K562 (cell line): ENCODE measurements around the gene ST7. TPM values are rescaled to one million over a fixed set of nuclear protein-coding genes. Genes with fewer than 3 reads are reported as not detected.

Experiments
- DEAF1 ChIP-seq: fragments of 450-650 bp; formaldehyde crosslinking; IDR thresholded peaks from 2 replicates; pipeline ENCODE4 v1.4.0; 2020; ENCODE audit warnings: mild to moderate bottlenecking, moderate library complexity
- EP400 ChIP-seq: fragments of 450-650 bp; IDR thresholded peaks from 2 replicates; pipeline ENCODE4 v1.6.1; 2017; ENCODE audit warnings: antibody characterized with exemption, mild to moderate bottlenecking, moderate library complexity
- FOXK1 ChIP-seq: sonication (generic); formaldehyde crosslinking; IDR thresholded peaks from 2 replicates; pipeline ENCODE4 v1.8.0; 2022; ENCODE audit warnings: missing genetic modification reagents, mild to moderate bottlenecking, borderline replicate concordance
- GMEB1 ChIP-seq: fragments of 250-450 bp; sonication (Bioruptor Pico); IDR thresholded peaks from 2 replicates; pipeline ENCODE4 v1.4.0; 2020; ENCODE audit warnings: mild to moderate bottlenecking
- KHSRP ChIP-seq: fragments of 450-650 bp; IDR thresholded peaks from 2 replicates; pipeline ENCODE4 v1.6.1; 2017
- PATZ1 ChIP-seq: fragments of 250-450 bp; sonication (Bioruptor Pico); IDR thresholded peaks from 2 replicates; pipeline ENCODE4 v1.5.0; 2020; ENCODE audit warnings: mild to moderate bottlenecking, borderline replicate concordance
- SFPQ ChIP-seq: fragments of 200-400 bp; formaldehyde crosslinking; IDR thresholded peaks from 2 replicates; pipeline ENCODE4 v1.6.1; 2017; ENCODE audit warnings: mild to moderate bottlenecking, low read depth, low read length, moderate library complexity
- TRIM28 ChIP-seq: fragments of 450-650 bp; IDR thresholded peaks from 2 replicates; pipeline ENCODE4 v1.6.1; 2017
- polyA plus RNA-seq, 8 experiments: library from polyadenylated mRNA; depleted of rRNA in 4 of 8; stranded (reverse) in 5 of 8; unstranded in 3 of 8; fragments of >200 nt; fragmentation: Nextera tagmentation in 2 of 8; fragmentation: Illumina TruSeq in 1 of 8; extraction: Ambion mirVana in 2 of 8; extraction: Trizol in 1 of 8; gene quantifications; 2 replicates each; pipeline versions ENCODE4 v1.2.1 to v1.2.3, GENCODE V29; 2011 to 2014; ENCODE audit warnings: inconsistent platforms in 1 of 8, missing spikeins in 1 of 8
- total RNA-seq, 7 experiments: library from RNA; depleted of rRNA in 6 of 7; stranded (reverse); fragments of >200 nt in 6 of 7; fragmentation: Illumina TruSeq in 2 of 7; extraction: Trizol in 2 of 7; gene quantifications; 2 replicates each; pipeline versions ENCODE4 v1.2.1 to v1.2.3, GENCODE V29; 2011 to 2021; ENCODE audit warnings: low replicate concordance in 1 of 7
- TF ChIP-seq, protein P1 (sequence below): fragments of 450-650 bp; IDR thresholded peaks from 2 replicates; pipeline ENCODE4 v1.6.1; 2017; ENCODE audit warnings: antibody characterized with exemption
- TF ChIP-seq, protein P2 (sequence below): conservative IDR thresholded peaks from 2 replicates; pipeline ENCODE4 v1.6.1; 2011; ENCODE audit warnings: low read depth, mild to moderate bottlenecking, low read length; ENCODE audit not compliant: control insufficient read depth
- TF ChIP-seq, protein P3 (sequence below): sonication (generic); formaldehyde crosslinking; IDR thresholded peaks from 2 replicates; pipeline ENCODE4 v1.8.0; 2022; ENCODE audit warnings: missing genetic modification reagents, mild to moderate bottlenecking, borderline replicate concordance

Gene ST7
- total and polyA plus RNA-seq, 9 of the 15 experiments (the other 6 are each of a cell fraction or from before 2014, with no cell fraction given), result 23.9 to 56.3 (median 36.9) TPM

DNA sequence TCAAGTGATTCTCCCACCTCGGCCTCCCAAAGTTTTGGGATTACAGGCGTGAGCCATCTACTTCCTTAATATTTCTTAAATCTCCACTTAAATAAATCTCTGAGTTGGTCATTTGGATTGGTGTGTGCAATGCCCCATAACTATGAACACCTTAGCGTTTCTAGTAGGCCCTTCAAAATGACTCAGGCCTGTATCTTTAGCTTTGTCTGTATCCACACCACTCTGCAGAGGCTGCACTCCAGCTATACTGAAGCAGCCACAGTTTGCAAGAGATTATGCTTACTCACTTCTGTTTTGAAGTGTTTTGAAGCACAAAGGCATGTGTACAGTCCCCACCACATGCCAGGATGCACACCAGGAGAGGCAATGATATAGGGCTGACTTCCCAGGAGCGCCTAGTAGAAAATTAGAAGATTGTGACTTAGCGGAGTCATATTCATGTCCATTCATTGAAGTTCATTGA is 2.4 kb upstream of the ST7 start (continued):
- TF ChIP-seq SFPQ (no peak), GMEB1 (CRISPR knock-in tag) (no peak), FOXK1 (0 out of 2 replicates have a peak, but pooled peaks have one; percentile 15), EP400 (no peak), TRIM28 (no peak), PATZ1 (CRISPR knock-in tag) (no peak), DEAF1 (CRISPR knock-in tag) (no peak), KHSRP (no peak)
- TF ChIP-seq, protein P1, sequence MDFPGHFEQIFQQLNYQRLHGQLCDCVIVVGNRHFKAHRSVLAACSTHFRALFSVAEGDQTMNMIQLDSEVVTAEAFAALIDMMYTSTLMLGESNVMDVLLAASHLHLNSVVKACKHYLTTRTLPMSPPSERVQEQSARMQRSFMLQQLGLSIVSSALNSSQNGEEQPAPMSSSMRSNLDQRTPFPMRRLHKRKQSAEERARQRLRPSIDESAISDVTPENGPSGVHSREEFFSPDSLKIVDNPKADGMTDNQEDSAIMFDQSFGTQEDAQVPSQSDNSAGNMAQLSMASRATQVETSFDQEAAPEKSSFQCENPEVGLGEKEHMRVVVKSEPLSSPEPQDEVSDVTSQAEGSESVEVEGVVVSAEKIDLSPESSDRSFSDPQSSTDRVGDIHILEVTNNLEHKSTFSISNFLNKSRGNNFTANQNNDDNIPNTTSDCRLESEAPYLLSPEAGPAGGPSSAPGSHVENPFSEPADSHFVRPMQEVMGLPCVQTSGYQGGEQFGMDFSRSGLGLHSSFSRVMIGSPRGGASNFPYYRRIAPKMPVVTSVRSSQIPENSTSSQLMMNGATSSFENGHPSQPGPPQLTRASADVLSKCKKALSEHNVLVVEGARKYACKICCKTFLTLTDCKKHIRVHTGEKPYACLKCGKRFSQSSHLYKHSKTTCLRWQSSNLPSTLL, result no peak
- TF ChIP-seq, protein P2, sequence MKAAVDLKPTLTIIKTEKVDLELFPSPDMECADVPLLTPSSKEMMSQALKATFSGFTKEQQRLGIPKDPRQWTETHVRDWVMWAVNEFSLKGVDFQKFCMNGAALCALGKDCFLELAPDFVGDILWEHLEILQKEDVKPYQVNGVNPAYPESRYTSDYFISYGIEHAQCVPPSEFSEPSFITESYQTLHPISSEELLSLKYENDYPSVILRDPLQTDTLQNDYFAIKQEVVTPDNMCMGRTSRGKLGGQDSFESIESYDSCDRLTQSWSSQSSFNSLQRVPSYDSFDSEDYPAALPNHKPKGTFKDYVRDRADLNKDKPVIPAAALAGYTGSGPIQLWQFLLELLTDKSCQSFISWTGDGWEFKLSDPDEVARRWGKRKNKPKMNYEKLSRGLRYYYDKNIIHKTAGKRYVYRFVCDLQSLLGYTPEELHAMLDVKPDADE, result no peak
- TF ChIP-seq, protein P3, sequence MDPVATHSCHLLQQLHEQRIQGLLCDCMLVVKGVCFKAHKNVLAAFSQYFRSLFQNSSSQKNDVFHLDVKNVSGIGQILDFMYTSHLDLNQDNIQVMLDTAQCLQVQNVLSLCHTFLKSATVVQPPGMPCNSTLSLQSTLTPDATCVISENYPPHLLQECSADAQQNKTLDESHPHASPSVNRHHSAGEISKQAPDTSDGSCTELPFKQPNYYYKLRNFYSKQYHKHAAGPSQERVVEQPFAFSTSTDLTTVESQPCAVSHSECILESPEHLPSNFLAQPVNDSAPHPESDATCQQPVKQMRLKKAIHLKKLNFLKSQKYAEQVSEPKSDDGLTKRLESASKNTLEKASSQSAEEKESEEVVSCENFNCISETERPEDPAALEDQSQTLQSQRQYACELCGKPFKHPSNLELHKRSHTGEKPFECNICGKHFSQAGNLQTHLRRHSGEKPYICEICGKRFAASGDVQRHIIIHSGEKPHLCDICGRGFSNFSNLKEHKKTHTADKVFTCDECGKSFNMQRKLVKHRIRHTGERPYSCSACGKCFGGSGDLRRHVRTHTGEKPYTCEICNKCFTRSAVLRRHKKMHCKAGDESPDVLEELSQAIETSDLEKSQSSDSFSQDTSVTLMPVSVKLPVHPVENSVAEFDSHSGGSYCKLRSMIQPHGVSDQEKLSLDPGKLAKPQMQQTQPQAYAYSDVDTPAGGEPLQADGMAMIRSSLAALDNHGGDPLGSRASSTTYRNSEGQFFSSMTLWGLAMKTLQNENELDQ, result no peak
